Adrenal gland (tissue), 12 donors: ENCODE measurements around the gene COQ7. TPM values are rescaled to one million over a fixed set of nuclear protein-coding genes. Genes with fewer than 3 reads are reported as not detected.

ENCODE experiments used
- DNase-seq, 7 donors: peaks; one replicate each; pipeline ENCODE4 v3.0.0-alpha.2; 2019 to 2020
- H3K27ac ChIP-seq, 5 donors: fragments of 200-600 bp; sonication (generic) in 4 of 5; 1 replicate in 3 of 5; 2 replicates in 2 of 5; pipeline versions ENCODE4 v1.5.1 to v1.8.0; 2016 to 2020; ENCODE audit warnings: mild to moderate bottlenecking in 1 of 5
- H3K27me3 ChIP-seq: fragments of 200-600 bp; 2 replicates; pipeline ENCODE4 v1.8.0; 2021
- H3K36me3 ChIP-seq, 2 donors: fragments of 200-600 bp; replicated peaks in 1 of 2; 1 replicate in 1 of 2; 2 replicates in 1 of 2; pipeline versions ENCODE4 v1.5.1 to v1.8.0; 2018 to 2022
- H3K4me1 ChIP-seq, 2 donors: fragments of 200-600 bp; replicated peaks in 1 of 2; 1 replicate in 1 of 2; 2 replicates in 1 of 2; pipeline versions ENCODE4 v1.5.1 to v1.8.0; 2018 to 2021
- H3K4me3 ChIP-seq, 4 donors: fragments of 200-600 bp; sonication (generic) in 3 of 4; one replicate each; pipeline ENCODE4 v1.5.1; 2016 to 2018
- H3K9me3 ChIP-seq, 3 donors: fragments of 200-600 bp; sonication (generic) in 1 of 3; replicated peaks in 1 of 3; 1 replicate in 2 of 3; 2 replicates in 1 of 3; pipeline versions ENCODE4 v1.5.1 to v1.8.0; 2016 to 2021
- POLR2A ChIP-seq, 2 donors: fragments of 450-650 bp; IDR thresholded peaks; one replicate each; pipeline ENCODE4 v1.6.1; 2017; ENCODE audit warnings: antibody characterized with exemption in 2 of 2, mild to moderate bottlenecking in 2 of 2, moderate library complexity in 1 of 2
- WGBS, 4 donors: extraction: QIAGEN DNeasy Blood & Tissue Kit in 2 of 4; methylation state at CpG; one replicate each; pipeline versions ENCODE4 v1.1.5 to v1.1.7; 2013 to 2017; 5-methylcytosine and 5-hydroxymethylcytosine counted together
- intact Hi-C, 2 donors: fragments of 100-400 bp; cut with DNase I; formaldehyde crosslinking; loops; one replicate each; pipeline versions ENCODE4 v1.14.1 to v1.15.0; 2022 to 2023
- polyA plus RNA-seq, 3 donors: library from polyadenylated mRNA; stranded (reverse); fragments of 200-250 nt in 2 of 3; fragments of 350-450 nt in 1 of 3; fragmentation: Illumina TruSeq in 1 of 3; extraction: RNeasy Lipid Tissue Mini Kit (QIAGEN cat#74804) in 1 of 3; gene quantifications; one replicate each; pipeline ENCODE4 v1.2.3, GENCODE V29; 2013 to 2014
- total RNA-seq, 9 donors: library from RNA; depleted of rRNA in 4 of 9; stranded (reverse); fragments of >200 nt in 4 of 9; fragments of 120-200 nt in 1 of 9; fragmentation: NEBNext Ultra II Directional in 1 of 9; extraction: Animal tissue kit (Norgen Biotek cat#: 25700) in 1 of 9; gene quantifications; one replicate each; pipeline versions ENCODE4 v1.1.0 to v1.2.4, GENCODE V29; 2013 to 2023
- TF ChIP-seq, protein P1 (sequence below), 6 experiments: fragments of 450-650 bp in 4 of 6; fragments of 200-600 bp in 2 of 6; sonication (generic) in 1 of 6; IDR thresholded peaks; 1 replicate in 5 of 6; 2 replicates in 1 of 6; pipeline versions ENCODE4 v1.5.1 to v1.8.0; 2016 to 2021; ENCODE audit warnings: antibody characterized with exemption in 6 of 6, mild to moderate bottlenecking in 2 of 6, moderate library complexity in 1 of 6
- donor health status: healthy with polysubstance abuse.
- donor health status: Bipolar disorder and iron deficiency.
- donor health status: DM: yes; HTN: yes; CAD: no.
- donor health status: DM: no; HTN: no; CAD: no.
- donor health status: DM: no; HTN: no; CAD: no.
- donor health status: DM: yes; HTN: yes; CAD: no.

COQ7 gene
- total and polyA plus RNA-seq, 12 donors, result 14.9 to 41.8 (median 24.8) TPM

DNA sequence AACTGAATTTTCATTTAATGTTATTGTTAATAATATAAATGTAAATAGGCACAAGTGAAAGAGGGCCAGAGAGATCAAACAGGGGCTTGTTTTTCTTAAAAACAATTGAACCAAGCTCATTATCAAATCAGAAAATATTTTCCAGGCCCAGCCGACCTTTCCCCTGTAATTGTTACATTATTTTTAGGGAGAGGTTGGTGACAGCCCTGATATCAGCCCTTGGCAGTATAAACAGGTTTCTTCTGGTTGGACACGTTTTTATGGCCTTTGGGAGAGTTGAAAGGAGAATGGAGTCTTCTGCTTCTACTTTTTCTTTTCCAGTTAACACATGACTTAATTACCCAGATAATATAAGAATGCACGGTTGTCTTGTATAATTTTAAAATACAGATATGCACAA lies 40.0 kb upstream of the COQ7 start:
- no peak for DNase-seq
- intact Hi-C loops, result no loop called here
- Histone ChIP-seq H3K27ac (no peak overlapping the region), H3K36me3 (no peaks in the 10 kb centered on the region), H3K4me3 (no peak overlapping the region), H3K9me3 (no peaks in the 10 kb centered on the region), H3K27me3 (no peaks in the 10 kb centered on the region), H3K4me1 (no peaks in the 10 kb centered on the region)
- TF ChIP-seq, protein P1, sequence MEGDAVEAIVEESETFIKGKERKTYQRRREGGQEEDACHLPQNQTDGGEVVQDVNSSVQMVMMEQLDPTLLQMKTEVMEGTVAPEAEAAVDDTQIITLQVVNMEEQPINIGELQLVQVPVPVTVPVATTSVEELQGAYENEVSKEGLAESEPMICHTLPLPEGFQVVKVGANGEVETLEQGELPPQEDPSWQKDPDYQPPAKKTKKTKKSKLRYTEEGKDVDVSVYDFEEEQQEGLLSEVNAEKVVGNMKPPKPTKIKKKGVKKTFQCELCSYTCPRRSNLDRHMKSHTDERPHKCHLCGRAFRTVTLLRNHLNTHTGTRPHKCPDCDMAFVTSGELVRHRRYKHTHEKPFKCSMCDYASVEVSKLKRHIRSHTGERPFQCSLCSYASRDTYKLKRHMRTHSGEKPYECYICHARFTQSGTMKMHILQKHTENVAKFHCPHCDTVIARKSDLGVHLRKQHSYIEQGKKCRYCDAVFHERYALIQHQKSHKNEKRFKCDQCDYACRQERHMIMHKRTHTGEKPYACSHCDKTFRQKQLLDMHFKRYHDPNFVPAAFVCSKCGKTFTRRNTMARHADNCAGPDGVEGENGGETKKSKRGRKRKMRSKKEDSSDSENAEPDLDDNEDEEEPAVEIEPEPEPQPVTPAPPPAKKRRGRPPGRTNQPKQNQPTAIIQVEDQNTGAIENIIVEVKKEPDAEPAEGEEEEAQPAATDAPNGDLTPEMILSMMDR (IDR thresholded peaks at IDR 0.05), result no peak
- TF ChIP-seq POLR2A (IDR thresholded peaks at IDR 0.05), result no peak
- WGBS, 4 donors, result 52 to 60% (median 54%) methylated on average over 3 of the region's 3 CpGs

DNA sequence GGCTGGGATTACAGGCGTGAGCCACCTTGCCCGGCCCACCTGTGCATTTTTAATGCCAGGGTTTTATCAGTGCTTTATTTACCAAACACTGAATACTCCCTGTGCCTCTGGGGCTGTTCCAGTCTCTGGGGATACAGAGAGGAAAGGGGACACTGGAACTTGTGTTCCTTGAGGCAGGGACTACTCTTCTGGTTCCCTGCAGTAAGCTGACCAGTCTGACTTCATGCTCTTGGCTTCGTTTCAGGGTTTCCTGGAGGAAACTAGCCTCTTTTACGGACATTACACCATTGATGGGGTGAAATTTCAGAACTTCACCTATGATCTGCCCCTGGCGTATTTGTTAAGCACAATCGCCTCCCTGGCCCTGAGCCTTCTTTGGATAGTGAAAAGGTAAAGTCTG lies 37.4 kb upstream of the COQ7 start:
- 63 to 75% (median 69%) methylated on average over 2 to 6 of the region's 6 CpGs for WGBS, 4 donors
- no peaks in the 10 kb centered on the region for H3K27me3 ChIP-seq
- TF ChIP-seq, protein P1 (IDR thresholded peaks at IDR 0.05), result no peak
- TF ChIP-seq POLR2A (IDR thresholded peaks at IDR 0.05), result no peak
- no peak overlapping the region for H3K4me3 ChIP-seq
- no peaks in the 10 kb centered on the region for H3K4me1 ChIP-seq
- H3K36me3 ChIP-seq, result no peaks in the 10 kb centered on the region
- no peak for DNase-seq
- intact Hi-C loops, result no loop called here
- no peak overlapping the region for H3K27ac ChIP-seq
- H3K9me3 ChIP-seq, result no peaks in the 10 kb centered on the region

DNA sequence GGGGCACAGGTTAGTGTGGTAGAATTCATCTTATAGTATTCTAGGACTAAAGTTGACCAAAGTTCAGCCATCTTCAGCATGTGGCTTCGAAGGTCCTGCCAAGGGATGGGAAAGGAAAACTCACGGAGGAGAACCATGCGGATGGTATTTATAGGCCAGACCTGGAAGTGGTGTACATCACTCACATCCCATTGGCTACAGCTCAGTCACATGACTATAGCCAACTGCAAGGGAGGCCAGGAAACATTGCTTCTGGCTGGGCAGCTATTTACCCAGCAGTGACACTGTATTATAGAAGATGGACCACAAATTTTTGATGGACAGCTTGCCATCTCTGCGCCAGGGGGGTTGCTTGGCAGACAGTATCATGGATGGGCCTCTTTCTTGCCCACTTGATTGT lies 35.7 kb upstream of the COQ7 start:
- 67 to 73% (median 70%) methylated on average over 4 of the region's 4 CpGs for whole genome bisulfite sequencing, 4 donors
- Histone ChIP-seq H3K27ac (no peak overlapping the region), H3K4me3 (no peak overlapping the region), H3K36me3 (no peaks in the 10 kb centered on the region), H3K4me1 (no peaks in the 10 kb centered on the region), H3K27me3 (no peaks in the 10 kb centered on the region), H3K9me3 (no peaks in the 10 kb centered on the region)
- intact Hi-C loops, result no loop called here
- TF ChIP-seq, protein P1 (IDR thresholded peaks at IDR 0.05), result no peak
- DNase-seq, result no peak

DNA sequence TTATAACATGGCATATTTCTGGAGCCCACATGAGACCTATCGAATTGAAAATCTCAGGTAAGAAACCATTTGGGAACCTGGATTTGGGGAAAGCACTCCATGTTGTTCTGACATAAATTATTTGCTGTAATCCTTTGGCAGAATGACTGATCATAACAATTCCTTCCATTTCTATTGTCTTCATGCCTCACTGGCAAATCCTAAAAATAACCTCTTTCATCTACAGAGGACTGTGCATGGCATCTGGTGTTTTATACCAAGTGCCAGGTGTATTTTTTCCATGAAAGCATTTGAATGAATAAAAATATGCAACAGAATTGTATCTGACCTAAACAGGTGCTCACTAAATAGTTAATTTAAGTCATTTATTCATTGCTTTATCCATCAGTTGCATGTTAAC lies 33.7 kb upstream of the COQ7 start:
- intact Hi-C loops, result no loop called here
- 80 to 90% (median 86%) methylated on average over 1 of the region's 1 CpG for WGBS, 4 donors
- Histone ChIP-seq H3K9me3 (no peaks in the 10 kb centered on the region), H3K36me3 (no peaks in the 10 kb centered on the region), H3K4me1 (no peaks in the 10 kb centered on the region), H3K4me3 (no peak overlapping the region), H3K27ac (no peak overlapping the region), H3K27me3 (no peaks in the 10 kb centered on the region)
- TF ChIP-seq, protein P1 (IDR thresholded peaks at IDR 0.05), result no peak
- TF ChIP-seq POLR2A (IDR thresholded peaks at IDR 0.05), result no peak
- DNase-seq, result no peak
